ENCODE data around the gene UBE2R2.
"Not testable (repeated sequence)": the region's sequence is repeated elsewhere in the genome, so short reads cannot be mapped to it uniquely, and the experiment has no call there.

UBE2R2 gene

GRCh38 chr9:33943389-33943788, 126.4 kb downstream of the UBE2R2 start:
- no peak for TF ChIP-seq ZNF274 (IDR thresholded peaks at IDR 0.05; ENCODE audit: low read depth, low read length)
- no peak for TF ChIP-seq YY1 (IDR thresholded peaks at IDR 0.05; ENCODE audit: insufficient read depth, insufficient read length)
- TF ChIP-seq SUZ12 (IDR thresholded peaks at IDR 0.05; ENCODE audit: extremely low read depth, insufficient read depth, insufficient read length), result no peak
- Histone ChIP-seq H3K36me3 (ENCODE audit: insufficient read depth, insufficient read length, low read length) (peaks cover 88% of the 10 kb centered on the region), H3K9ac (ENCODE audit: insufficient read length, low read depth) (no peak overlapping the region), H3K9me3 (ENCODE audit: insufficient read depth, low read length) (no peaks in the 10 kb centered on the region), H3K27me3 (ENCODE audit: insufficient read depth, insufficient read length) (no peaks in the 10 kb centered on the region), H3K4me3 (ENCODE audit: insufficient read length, low read depth) (no peak overlapping the region), H3K4me1 (ENCODE audit: insufficient read depth, insufficient read length) (no peaks in the 10 kb centered on the region)
- DNase-seq (ENCODE audit: low read depth, low spot score), result no peak

GRCh38 chr9:33946779-33947535, 130.0 kb downstream of the UBE2R2 start:
- DNase-seq (ENCODE audit: low read depth, low spot score), result no peak
- Histone ChIP-seq H3K27me3 (ENCODE audit: insufficient read depth, insufficient read length) (no peaks in the 10 kb centered on the region), H3K9ac (ENCODE audit: insufficient read length, low read depth) (no peak overlapping the region), H3K4me3 (ENCODE audit: insufficient read length, low read depth) (no peak overlapping the region), H3K4me1 (ENCODE audit: insufficient read depth, insufficient read length) (no peaks in the 10 kb centered on the region), H3K9me3 (ENCODE audit: insufficient read depth, low read length) (no peaks in the 10 kb centered on the region), H3K36me3 (ENCODE audit: insufficient read depth, insufficient read length, low read length) (peaks cover 78% of the 10 kb centered on the region)
- no peak for TF ChIP-seq YY1 (IDR thresholded peaks at IDR 0.05; ENCODE audit: insufficient read depth, insufficient read length)
- no peak for TF ChIP-seq ZNF274 (IDR thresholded peaks at IDR 0.05; ENCODE audit: low read depth, low read length)
- no peak for TF ChIP-seq SUZ12 (IDR thresholded peaks at IDR 0.05; ENCODE audit: extremely low read depth, insufficient read depth, insufficient read length)

GRCh38 chr9:33950371-33950770, 133.4 kb downstream of the UBE2R2 start:
- TF ChIP-seq ZNF274 (IDR thresholded peaks at IDR 0.05; ENCODE audit: low read depth, low read length) (no peak), SUZ12 (IDR thresholded peaks at IDR 0.05; ENCODE audit: extremely low read depth, insufficient read depth, insufficient read length) (no peak), YY1 (IDR thresholded peaks at IDR 0.05; ENCODE audit: insufficient read depth, insufficient read length) (no peak)
- no peaks in the 10 kb centered on the region for H3K27me3 ChIP-seq (ENCODE audit: insufficient read depth, insufficient read length)
- H3K4me1 ChIP-seq (ENCODE audit: insufficient read depth, insufficient read length), result no peaks in the 10 kb centered on the region
- no peaks in the 10 kb centered on the region for H3K9me3 ChIP-seq (ENCODE audit: insufficient read depth, low read length)
- DNase-seq (ENCODE audit: low read depth, low spot score), result no peak
- peaks cover 77% of the 10 kb centered on the region for H3K36me3 ChIP-seq (ENCODE audit: insufficient read depth, insufficient read length, low read length)
- no peak overlapping the region for H3K4me3 ChIP-seq (ENCODE audit: insufficient read length, low read depth)
- H3K9ac ChIP-seq (ENCODE audit: insufficient read length, low read depth), result no peak overlapping the region

DNA sequence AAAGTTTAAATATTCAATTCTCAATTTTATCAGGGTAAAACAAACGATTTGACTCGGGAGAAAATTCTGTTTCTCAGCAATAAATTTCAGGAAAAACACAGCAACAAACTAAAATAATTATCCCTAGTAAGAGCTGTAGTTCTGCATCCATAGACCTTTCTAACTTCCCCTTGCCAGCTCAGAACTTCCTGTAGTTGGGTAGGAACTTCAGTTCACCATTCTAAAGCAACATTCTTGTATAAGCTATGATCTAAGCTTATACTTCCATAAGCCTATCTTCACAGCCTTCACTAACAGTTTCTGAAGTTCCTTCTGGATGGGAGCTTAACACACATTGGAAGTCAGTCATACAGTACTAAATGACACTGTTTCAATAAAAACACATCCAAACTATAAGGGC, 135.1 kb downstream of the UBE2R2 start:
- H3K36me3 ChIP-seq (ENCODE audit: insufficient read depth, insufficient read length, low read length), result peaks cover 75% of the 10 kb centered on the region
- no peaks in the 10 kb centered on the region for H3K27me3 ChIP-seq (ENCODE audit: insufficient read depth, insufficient read length)
- no peak for DNase-seq (ENCODE audit: low read depth, low spot score)
- no peaks in the 10 kb centered on the region for H3K9me3 ChIP-seq (ENCODE audit: insufficient read depth, low read length)
- H3K4me1 ChIP-seq (ENCODE audit: insufficient read depth, insufficient read length), result no peaks in the 10 kb centered on the region
- H3K9ac ChIP-seq (ENCODE audit: insufficient read length, low read depth), result no peak overlapping the region
- H3K4me3 ChIP-seq (ENCODE audit: insufficient read length, low read depth), result no peak overlapping the region
- TF ChIP-seq ZNF274 (IDR thresholded peaks at IDR 0.05; ENCODE audit: low read depth, low read length) (no peak), YY1 (IDR thresholded peaks at IDR 0.05; ENCODE audit: insufficient read depth, insufficient read length) (no peak)

GRCh38 chr9:33956544-33956943, 139.6 kb downstream of the UBE2R2 start:
- no peaks in the 10 kb centered on the region for H3K27me3 ChIP-seq (ENCODE audit: insufficient read depth, insufficient read length)
- TF ChIP-seq SUZ12 (IDR thresholded peaks at IDR 0.05; ENCODE audit: extremely low read depth, insufficient read depth, insufficient read length) (no peak), YY1 (IDR thresholded peaks at IDR 0.05; ENCODE audit: insufficient read depth, insufficient read length) (no peak), ZNF274 (IDR thresholded peaks at IDR 0.05; ENCODE audit: low read depth, low read length) (no peak)
- no peaks in the 10 kb centered on the region for H3K4me1 ChIP-seq (ENCODE audit: insufficient read depth, insufficient read length)
- no peaks in the 10 kb centered on the region for H3K9me3 ChIP-seq (ENCODE audit: insufficient read depth, low read length)
- no peak for DNase-seq (ENCODE audit: low read depth, low spot score)
- H3K4me3 ChIP-seq (ENCODE audit: insufficient read length, low read depth), result no peak overlapping the region
- no peak overlapping the region for H3K9ac ChIP-seq (ENCODE audit: insufficient read length, low read depth)
- peaks cover 83% of the 10 kb centered on the region for H3K36me3 ChIP-seq (ENCODE audit: insufficient read depth, insufficient read length, low read length)

DNA sequence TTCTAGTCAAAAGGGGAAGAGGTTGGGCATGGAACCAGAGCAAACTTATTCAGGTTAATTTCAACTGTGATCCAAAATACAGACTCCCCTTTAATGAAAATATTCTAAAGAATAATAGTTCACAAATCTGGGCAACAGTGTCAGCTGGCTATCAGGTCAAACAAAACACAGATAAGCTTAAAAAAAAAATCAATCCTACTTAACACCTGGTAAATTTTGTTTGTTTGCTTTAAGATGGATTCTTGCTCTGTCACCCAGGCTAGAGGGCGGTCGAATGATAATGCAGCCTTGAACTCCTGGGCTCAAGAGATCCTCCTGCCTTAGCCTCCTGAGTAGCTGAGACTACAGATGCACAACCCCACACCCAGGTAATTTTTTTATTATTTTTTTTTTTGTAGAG, 142.8 kb downstream of the UBE2R2 start:
- H3K36me3 ChIP-seq (ENCODE audit: insufficient read depth, insufficient read length, low read length), result peaks cover 74% of the 10 kb centered on the region
- DNase-seq (ENCODE audit: low read depth, low spot score), result no peak

DNA sequence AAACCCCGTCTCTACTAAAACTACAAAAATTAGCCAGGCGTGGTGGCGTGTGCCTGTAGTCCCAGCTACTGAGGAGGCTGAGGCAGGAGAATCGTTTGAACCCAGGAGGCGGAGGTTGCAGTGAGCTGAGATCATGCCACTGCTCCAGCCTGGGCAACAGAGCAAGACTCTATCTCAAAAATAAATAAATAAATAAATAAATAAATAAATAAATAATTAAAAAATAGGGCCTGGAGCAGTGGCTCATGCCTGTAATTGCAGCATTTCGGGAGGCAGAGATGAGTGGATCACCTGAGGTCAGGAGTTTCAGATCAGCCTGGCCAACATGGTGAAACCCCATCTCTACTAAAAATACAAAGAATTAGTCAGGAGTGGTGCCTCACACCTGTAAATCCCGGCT, 145.5 kb downstream of the UBE2R2 start:
- not testable (repeated sequence) for H3K9me3 ChIP-seq (ENCODE audit: insufficient read depth, low read length); H3K4me1 ChIP-seq (ENCODE audit: insufficient read depth, insufficient read length); DNase-seq (ENCODE audit: low read depth, low spot score); H3K4me3 ChIP-seq (ENCODE audit: insufficient read length, low read depth); H3K27me3 ChIP-seq (ENCODE audit: insufficient read depth, insufficient read length); H3K9ac ChIP-seq (ENCODE audit: insufficient read length, low read depth)
- H3K36me3 ChIP-seq (ENCODE audit: insufficient read depth, insufficient read length, low read length), result peaks cover 64% of the 10 kb centered on the region

More for the DNA sequence above, 142.8 kb downstream of the UBE2R2 start:
- Histone ChIP-seq H3K9me3 (ENCODE audit: insufficient read depth, low read length) (no peaks in the 10 kb centered on the region), H3K9ac (ENCODE audit: insufficient read length, low read depth) (no peak overlapping the region), H3K27me3 (ENCODE audit: insufficient read depth, insufficient read length) (no peaks in the 10 kb centered on the region), H3K4me1 (ENCODE audit: insufficient read depth, insufficient read length) (no peaks in the 10 kb centered on the region), H3K4me3 (ENCODE audit: insufficient read length, low read depth) (no peak overlapping the region)
- TF ChIP-seq ZNF274 (IDR thresholded peaks at IDR 0.05; ENCODE audit: low read depth, low read length), result no peak
- no peak for TF ChIP-seq SUZ12 (IDR thresholded peaks at IDR 0.05; ENCODE audit: extremely low read depth, insufficient read depth, insufficient read length)
- TF ChIP-seq YY1 (IDR thresholded peaks at IDR 0.05; ENCODE audit: insufficient read depth, insufficient read length), result no peak
